Measurements from ENCODE around the gene ZNF682.
"Not testable (repeated sequence)": the region's sequence is repeated elsewhere in the genome, so short reads cannot be mapped to it uniquely, and the experiment has no call there.

ZNF682 gene

DNA sequence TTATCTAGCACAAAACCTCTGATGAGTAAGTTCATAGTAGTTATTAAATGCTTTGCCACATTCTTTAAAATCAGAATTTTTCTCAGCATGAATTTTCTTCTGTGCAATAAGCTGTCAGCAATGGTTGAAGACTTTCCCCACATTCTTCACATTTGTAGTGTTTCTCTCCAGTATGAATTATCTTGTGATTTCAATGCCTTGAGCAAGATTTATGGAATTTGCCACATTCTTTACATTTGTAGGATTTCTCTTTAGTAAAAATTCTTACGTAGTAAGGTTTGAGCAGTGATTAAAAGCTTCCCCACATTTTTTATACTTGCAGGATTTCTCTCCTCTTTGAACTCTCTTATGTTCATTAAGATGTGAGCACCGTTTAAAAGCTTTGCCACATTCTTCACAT lies 33.6 kb downstream of the ZNF682 start:
- in situ Hi-C loops (cut with MboI; ENCODE audit: low sequenced_read_pairs) = no loop called here

GRCh38 chr19:19997656-19998268 lies 41.5 kb downstream of the ZNF682 start:
- in situ Hi-C loops (cut with MboI; ENCODE audit: low sequenced_read_pairs) = no loop called here

DNA sequence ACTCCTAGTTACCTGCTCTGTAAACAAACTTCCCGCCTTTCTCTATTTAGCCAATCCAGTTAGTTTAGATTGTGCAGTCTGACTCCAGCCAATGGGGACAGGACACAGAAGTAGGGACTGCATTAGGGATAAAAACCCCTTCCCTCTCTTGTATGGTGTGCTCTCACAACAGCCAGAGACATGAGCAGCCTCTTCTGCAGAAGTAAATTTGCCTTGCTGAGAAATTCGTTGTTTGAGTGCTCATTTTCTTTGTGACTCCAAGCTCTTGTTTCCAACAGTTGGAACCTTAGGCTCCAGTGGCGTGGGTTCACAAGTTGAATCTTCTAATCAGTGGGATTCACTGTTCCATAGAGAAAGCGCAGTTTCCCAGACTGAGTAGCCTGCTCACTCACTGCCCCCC lies 72.4 kb downstream of the ZNF682 start:
- in situ Hi-C loops (cut with MboI; ENCODE audit: low sequenced_read_pairs) = no loop called here

- in situ Hi-C loops (cut with MboI; ENCODE audit: low sequenced_read_pairs) = not testable (repeated sequence)
These were observed 73.2 kb downstream of the ZNF682 start for GRCh38 chr19:19966126-19966525.

DNA sequence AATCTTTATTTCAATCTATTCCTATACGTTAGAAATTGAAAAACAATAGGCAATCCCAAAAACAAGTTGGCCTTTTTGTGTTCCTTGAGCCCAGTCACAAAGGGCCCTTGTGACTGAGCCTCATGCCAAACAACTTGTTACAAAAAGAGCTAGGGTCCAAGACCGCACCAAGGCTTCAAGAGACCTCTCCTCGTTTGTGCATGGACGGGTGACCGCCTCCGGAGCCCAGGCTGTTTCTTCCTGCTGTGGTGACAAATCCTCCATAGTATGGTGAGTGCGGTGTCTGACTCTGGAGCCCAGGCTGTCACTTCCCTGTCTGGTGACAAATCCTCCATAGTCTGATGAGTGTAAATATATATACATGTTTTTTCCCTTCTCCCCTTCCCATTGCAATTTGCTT lies 74.9 kb downstream of the ZNF682 start:
- in situ Hi-C loops (cut with MboI; ENCODE audit: low sequenced_read_pairs) = no loop called here

DNA sequence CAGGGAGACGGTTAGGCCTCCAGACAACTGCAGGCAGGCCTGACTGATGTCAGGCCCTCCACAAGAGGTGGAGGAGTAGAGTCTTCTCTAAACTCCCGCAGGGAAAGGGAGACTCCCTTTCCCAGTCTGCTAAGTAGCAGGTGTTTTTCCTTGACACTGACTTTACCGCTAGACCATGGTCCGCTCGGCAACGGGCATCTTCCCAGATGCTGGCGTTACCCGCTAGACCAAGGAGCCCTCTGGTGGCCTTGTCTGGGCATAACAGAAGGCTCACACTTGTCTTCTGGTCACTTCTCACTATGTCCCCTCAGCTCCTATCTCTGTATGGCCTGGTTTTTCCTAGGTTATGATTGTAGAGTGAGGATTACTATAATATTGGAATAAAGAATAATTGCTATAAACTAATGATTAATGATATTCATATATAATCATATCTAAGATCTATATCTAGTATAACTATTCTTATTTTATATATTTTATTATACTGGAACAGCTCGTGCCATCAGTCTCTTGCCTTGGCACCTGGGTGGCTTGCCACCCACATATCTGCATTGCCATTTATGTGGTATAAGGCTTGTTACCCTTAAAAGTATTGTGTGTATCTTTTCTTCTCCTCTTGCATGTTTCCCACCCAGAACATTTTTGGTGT lies 80.0 kb downstream of the ZNF682 start:
- in situ Hi-C loops (cut with MboI; ENCODE audit: low sequenced_read_pairs) = not testable (repeated sequence)

DNA sequence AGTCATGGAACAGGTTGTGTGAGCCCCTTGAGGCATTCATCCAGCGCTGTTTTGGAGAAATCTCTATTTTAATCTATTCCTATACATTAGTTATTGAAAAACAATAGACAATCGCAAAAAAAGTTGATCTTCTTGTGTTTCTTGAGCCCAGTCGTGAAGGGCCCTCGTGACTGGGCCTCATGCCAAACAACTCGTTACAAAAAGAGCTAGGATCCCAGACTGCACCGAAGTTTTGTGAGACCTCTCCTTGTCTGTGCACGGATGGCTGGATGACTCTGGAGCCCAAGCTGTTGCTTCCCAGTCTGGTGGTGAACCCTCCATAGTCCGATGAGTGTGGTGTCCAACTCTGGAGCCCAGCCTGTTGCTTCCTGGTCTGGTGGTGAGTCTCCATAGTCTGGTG lies 81.5 kb downstream of the ZNF682 start:
- in situ Hi-C loops (cut with MboI; ENCODE audit: low sequenced_read_pairs) = not testable (repeated sequence)

GRCh38 chr19:19956434-19957075 lies 82.8 kb downstream of the ZNF682 start:
- in situ Hi-C loops (cut with MboI; ENCODE audit: low sequenced_read_pairs) = no loop called here

- in situ Hi-C loops (cut with MboI; ENCODE audit: low sequenced_read_pairs) = no loop called here
These were observed 84.1 kb downstream of the ZNF682 start for GRCh38 chr19:19955208-19955607.
